ENCODE results near the gene ARL15. TPM values are rescaled to one million over a fixed set of nuclear protein-coding genes. Genes with fewer than 3 reads are reported as not detected.

ARL15 gene
- total RNA-seq, 1 experiment from 2014 or later = 13.0 TPM

DNA sequence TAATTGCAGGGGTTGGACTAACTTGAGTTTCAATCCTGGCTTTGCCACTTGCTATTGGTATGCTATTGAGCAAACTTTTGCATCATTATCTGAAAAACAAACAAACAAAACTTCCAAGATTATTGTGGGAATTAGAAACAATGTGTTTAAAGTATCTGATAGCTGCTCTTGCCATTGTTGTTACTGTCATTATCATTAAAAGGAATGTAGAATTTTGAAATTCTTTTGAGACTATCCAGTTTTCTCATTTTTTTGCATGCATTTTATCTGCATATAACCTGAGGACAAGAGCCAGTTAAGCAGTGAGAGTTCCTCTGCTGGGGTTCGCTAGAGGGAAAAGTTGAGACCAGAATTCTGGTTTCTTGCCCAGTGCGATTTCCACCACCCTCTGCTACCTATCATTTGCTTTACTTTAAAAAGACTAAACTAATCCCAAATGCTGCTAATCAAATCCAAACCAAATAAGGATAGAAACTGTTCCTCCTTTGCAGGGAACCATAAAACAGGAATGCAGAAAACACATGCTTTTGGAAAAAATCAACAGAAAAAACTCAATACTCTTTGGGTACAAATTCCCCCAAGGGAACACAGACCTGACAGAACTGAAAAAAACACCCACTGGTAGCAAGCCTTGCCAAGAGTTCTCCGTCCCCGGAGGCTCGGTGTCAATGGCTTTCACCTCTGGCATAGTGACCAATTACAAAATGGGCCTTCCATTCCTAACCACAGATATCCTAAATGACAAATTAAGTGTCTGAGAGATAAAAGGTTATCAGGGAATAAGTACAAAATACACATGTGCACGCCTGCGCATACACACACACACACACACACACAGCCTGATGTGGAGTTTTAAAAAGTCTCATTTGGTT, 373.7 kb downstream of the ARL15 start:
- no peak overlapping the region for H3K4me3 Mint-ChIP-seq
- peak overlapping the region in 2 of 3 experiments; percentile 75 to 79; a peak in 3 of 7 replicates for H3K27ac Mint-ChIP-seq
- no peak overlapping the region for H3K4ac ChIP-seq (ENCODE audit: low read depth, low read length)
- H4K20me1 ChIP-seq (ENCODE audit: control insufficient read depth, insufficient read depth, insufficient read length) = no peaks in the 10 kb centered on the region
- no peaks in the 10 kb centered on the region for H3K9me3 ChIP-seq (ENCODE audit: control insufficient read depth, low read depth, low read length)
- H3K18ac ChIP-seq (ENCODE audit: insufficient read length, low read depth, low read length) = no peak overlapping the region
- H4K8ac ChIP-seq (replicated peaks; ENCODE audit: insufficient read length, low read depth, low read length) = no peak overlapping the region
- no peak overlapping the region for H4K91ac ChIP-seq (ENCODE audit: insufficient read length, low read depth, low read length)
- no peak overlapping the region for H3K9ac ChIP-seq (ENCODE audit: extremely low read depth, insufficient read length, low read length)
- H3K27me3 Mint-ChIP-seq (ENCODE audit: low read depth) = no peaks in the 10 kb centered on the region
- no peak overlapping the region for H2AK5ac ChIP-seq (ENCODE audit: insufficient read length, low read length)
- no peak overlapping the region for H3T11ph ChIP-seq (ENCODE audit: low read length)
- WGBS (ENCODE audit: extremely low coverage, insufficient read length, low lambda C conversion rate) = no CpG with 5 or more reads among the region's 7 CpGs
- H2BK12ac ChIP-seq (ENCODE audit: insufficient read length, low read depth, low read length) = no peak overlapping the region
- H3K4me2 ChIP-seq (ENCODE audit: insufficient read depth, insufficient read length, low read length) = no peak overlapping the region
- H3K9me3 Mint-ChIP-seq = no peaks in the 10 kb centered on the region
- H3K56ac ChIP-seq (ENCODE audit: insufficient read length, low read depth, low read length) = no peak overlapping the region
- H3K79me2 ChIP-seq (ENCODE audit: insufficient read depth, low read length) = no peaks in the 10 kb centered on the region
- H3K36me3 Mint-ChIP-seq (ENCODE audit: insufficient read depth in 1 of 3, low read depth in 3 of 3) = no peaks in the 10 kb centered on the region
- H2BK5ac ChIP-seq (ENCODE audit: insufficient read length, low read length) = no peak overlapping the region
- H3K4me1 ChIP-seq (ENCODE audit: insufficient read depth, low read length) = no peaks in the 10 kb centered on the region; the same call in 1 of the 2 replicates
- no peak overlapping the region for H2BK20ac ChIP-seq (ENCODE audit: low read depth, low read length, poor library complexity, severe bottlenecking)
- H3K4me1 Mint-ChIP-seq = peaks cover 26 to 39% of the 10 kb centered on the region in 2 experiments
- no peaks in the 10 kb centered on the region for H3K23me2 ChIP-seq (ENCODE audit: insufficient read length, low read depth, low read length, poor library complexity, severe bottlenecking)
- TF ChIP-seq, protein P1, sequence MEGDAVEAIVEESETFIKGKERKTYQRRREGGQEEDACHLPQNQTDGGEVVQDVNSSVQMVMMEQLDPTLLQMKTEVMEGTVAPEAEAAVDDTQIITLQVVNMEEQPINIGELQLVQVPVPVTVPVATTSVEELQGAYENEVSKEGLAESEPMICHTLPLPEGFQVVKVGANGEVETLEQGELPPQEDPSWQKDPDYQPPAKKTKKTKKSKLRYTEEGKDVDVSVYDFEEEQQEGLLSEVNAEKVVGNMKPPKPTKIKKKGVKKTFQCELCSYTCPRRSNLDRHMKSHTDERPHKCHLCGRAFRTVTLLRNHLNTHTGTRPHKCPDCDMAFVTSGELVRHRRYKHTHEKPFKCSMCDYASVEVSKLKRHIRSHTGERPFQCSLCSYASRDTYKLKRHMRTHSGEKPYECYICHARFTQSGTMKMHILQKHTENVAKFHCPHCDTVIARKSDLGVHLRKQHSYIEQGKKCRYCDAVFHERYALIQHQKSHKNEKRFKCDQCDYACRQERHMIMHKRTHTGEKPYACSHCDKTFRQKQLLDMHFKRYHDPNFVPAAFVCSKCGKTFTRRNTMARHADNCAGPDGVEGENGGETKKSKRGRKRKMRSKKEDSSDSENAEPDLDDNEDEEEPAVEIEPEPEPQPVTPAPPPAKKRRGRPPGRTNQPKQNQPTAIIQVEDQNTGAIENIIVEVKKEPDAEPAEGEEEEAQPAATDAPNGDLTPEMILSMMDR (conservative IDR thresholded peaks at IDR 0.05) = no peak
- no peak overlapping the region for H2AFZ ChIP-seq (ENCODE audit: low read length)
- no peak overlapping the region for H3K27ac ChIP-seq (ENCODE audit: insufficient read length, low read depth, low read length)
- no peaks in the 10 kb centered on the region for H3K79me1 ChIP-seq (ENCODE audit: insufficient read depth, low read depth, low read length, poor library complexity, severe bottlenecking)
- DNase-seq = no peak
- no peaks in the 10 kb centered on the region for H3K27me3 ChIP-seq (ENCODE audit: insufficient read depth, low read length)
- H2BK120ac ChIP-seq (ENCODE audit: low read depth, low read length, poor library complexity, severe bottlenecking) = no peak overlapping the region
- no peak overlapping the region for H3K14ac ChIP-seq (ENCODE audit: insufficient read depth, low read length)
- no peak overlapping the region for H3K23ac ChIP-seq (ENCODE audit: insufficient read length, low read depth, low read length)
- no peak overlapping the region for H4K5ac ChIP-seq (ENCODE audit: insufficient read length, low read depth, low read length)
- no peak overlapping the region for H2BK15ac ChIP-seq (ENCODE audit: low read depth, low read length)
